Heart left ventricle (tissue), 13 donors: ENCODE results near the gene EPHB1.

Source experiments
- POLR2A ChIP-seq, 2 donors: fragments of 450-650 bp; IDR thresholded peaks; one replicate each; pipeline ENCODE4 v1.6.1; 2017; ENCODE audit warnings: antibody characterized with exemption in 2 of 2, mild to moderate bottlenecking in 2 of 2, moderate library complexity in 2 of 2
- TF ChIP-seq, protein P1 (sequence below), 12 donors: fragments of 200-600 bp; sonication (generic) in 4 of 12; IDR thresholded peaks; one replicate each; pipeline versions ENCODE4 v1.5.0 to v1.8.0; 2018 to 2022; ENCODE audit warnings: antibody characterized with exemption in 12 of 12, mild to moderate bottlenecking in 5 of 12
- donor health status: ischemic (EF 13 %, LVEDD 7.1; RV severe dilation, severe dysfunction).
- donor health status: DM: no; HTN: yes; CAD: no.
- donor health status: DM: no; HTN: no; CAD: no.
- donor health status: ischemic (EF 25% LVEDD 6.9; RV normal size, moderate dysfunction).
- donor health status: ischemic (EF 25% LVEDD 5.7; RV mildly dilated, moderate dysfunction).
- donor health status: ischemic (EF 35%, LVEDD 5.7; RV mildly dilated, moderate dysfunction).
- donor health status: nonischemic (EF 11% LVEDD 7.7; RV severe dilation, severe dysfunction).
- donor health status: DM: yes; HTN: yes; CAD: no.
- donor health status: PGD.
- donor health status: ischemic (EF 29% LVEDD 5.4; RV normal size, mild dysfunction).
- donor health status: nonischemic (EF 23%, LVEDD 6.1; RV moderate dilation, normal function).

DNA sequence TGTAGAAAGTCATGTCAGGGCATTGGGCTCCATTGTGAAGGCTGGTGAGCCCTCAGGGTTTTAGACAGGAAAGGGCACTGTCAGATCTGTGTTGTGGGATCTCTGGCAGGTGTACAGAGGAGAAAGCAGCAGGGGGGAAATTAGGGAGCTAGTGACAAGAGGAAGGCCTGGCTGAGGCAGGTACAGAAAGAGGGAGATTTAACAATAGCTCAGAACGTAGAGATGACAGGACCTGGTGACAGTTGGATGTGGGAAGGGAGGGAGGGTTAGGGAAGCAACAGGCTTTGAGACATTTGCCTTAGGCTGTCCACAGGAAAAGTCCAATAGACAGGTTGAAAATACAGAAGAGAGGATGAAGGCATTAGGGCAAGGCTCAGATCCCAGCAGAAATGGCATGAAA lies 288.1 kb downstream of the EPHB1 start:
- TF ChIP-seq, protein P1, sequence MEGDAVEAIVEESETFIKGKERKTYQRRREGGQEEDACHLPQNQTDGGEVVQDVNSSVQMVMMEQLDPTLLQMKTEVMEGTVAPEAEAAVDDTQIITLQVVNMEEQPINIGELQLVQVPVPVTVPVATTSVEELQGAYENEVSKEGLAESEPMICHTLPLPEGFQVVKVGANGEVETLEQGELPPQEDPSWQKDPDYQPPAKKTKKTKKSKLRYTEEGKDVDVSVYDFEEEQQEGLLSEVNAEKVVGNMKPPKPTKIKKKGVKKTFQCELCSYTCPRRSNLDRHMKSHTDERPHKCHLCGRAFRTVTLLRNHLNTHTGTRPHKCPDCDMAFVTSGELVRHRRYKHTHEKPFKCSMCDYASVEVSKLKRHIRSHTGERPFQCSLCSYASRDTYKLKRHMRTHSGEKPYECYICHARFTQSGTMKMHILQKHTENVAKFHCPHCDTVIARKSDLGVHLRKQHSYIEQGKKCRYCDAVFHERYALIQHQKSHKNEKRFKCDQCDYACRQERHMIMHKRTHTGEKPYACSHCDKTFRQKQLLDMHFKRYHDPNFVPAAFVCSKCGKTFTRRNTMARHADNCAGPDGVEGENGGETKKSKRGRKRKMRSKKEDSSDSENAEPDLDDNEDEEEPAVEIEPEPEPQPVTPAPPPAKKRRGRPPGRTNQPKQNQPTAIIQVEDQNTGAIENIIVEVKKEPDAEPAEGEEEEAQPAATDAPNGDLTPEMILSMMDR (IDR thresholded peaks at IDR 0.05), result no peak
- no peak for TF ChIP-seq POLR2A (IDR thresholded peaks at IDR 0.05)
